A549 treated with ZK216348 at 1 μM for 4 hours (cell line): ENCODE data around the gene NOTCH2NLA. TPM values are rescaled to one million over a fixed set of nuclear protein-coding genes. Genes with fewer than 3 reads are reported as not detected.

Experiments used
- total RNA-seq: library from RNA; stranded (reverse); fragments of 200-300 nt; extraction: Qiagen RNA extraction; gene quantifications from 5 replicates; pipeline ENCODE4 v1.2.3, GENCODE V29; 2022; ENCODE audit warnings: low read depth

NOTCH2NLA gene
- 13.7 to 18.3 TPM (median 16.9 TPM) in 5 replicates for total RNA-seq

DNA sequence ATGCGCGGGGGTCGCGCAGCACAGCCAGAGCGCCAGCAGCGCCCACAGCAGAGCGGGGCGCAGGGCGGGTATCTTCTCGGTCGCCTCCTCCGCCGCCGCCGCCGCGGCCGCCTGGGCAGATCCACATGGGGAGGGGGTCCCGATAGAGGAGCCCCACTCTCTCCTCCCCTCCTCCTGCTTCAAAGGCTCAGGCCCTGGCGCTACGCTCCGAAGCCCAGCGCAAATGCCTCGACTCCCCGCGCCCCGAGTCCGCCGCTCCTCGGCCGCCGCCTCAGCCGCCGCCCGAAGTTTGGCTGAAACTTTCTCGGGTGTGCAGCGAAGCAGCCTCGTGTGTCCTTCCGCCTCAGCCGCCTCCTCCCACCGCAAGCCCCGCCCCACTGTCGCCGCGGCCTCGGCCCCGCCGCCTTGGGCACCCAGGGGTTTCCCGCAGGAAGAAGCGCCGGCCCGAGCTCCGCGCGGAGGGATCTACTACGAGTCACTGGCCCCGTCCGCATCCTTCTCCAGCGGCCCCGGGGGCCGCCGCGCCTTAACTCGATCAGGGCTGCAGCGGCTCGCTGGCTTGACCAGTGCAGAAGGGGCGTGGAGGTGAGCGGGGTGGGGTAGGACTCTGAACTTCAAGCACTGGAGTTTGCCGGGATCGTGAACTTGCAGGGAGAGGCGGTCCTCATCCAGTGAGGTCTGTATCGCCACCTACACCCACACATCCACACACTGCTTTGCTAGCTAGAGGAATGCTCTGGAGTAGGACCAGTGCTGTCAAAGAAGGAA is at the start of gene NOTCH2NLA:
TSS of gene NOTCH2NLA (minus strand) at position 312 of the 768 bp plus-strand sequence. CDS start 39,684 bp downstream, outside the sequence.

DNA sequence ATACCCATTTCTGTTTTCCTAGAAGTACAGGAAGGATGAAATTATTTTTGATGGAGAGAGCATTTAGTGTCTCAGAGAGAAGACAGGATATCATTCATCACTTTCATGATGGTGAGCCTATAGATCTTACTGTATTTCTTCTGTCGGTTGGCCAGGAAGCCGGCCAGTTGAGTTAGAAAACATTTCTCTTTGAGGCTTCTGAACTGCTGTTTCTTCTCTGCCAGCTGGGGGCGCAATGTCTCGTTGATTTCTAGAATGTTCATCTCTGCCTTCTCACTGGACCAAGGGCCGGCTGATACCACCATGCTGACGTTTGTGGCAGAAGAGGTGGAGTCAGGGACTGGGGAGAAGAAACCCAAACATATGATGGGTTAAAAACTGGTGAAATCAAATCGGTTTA is 84.4 kb downstream of the NOTCH2NLA start, which contains the start of gene NBPF10:
TSS of gene NBPF10 (minus strand) at position 340 of the 400 bp plus-strand sequence. CDS start at position 305, 35 bp downstream.

Other genes with a start within 250 kb of the NOTCH2NLA start
- gene TXNIP, start 232.4 kb downstream of the NOTCH2NLA start, total RNA-seq: 0.14 to 0.45 TPM (median 0.28 TPM) in 5 replicates
- gene HJV, start 207.3 kb downstream of the NOTCH2NLA start, total RNA-seq: not detected in 5 replicates
- gene NBPF10, start 84.2 kb downstream of the NOTCH2NLA start, total RNA-seq: 0.55 to 0.85 TPM (median 0.67 TPM) in 5 replicates